H1 (cell line): ENCODE data around the gene CXCL5. TPM values are rescaled to one million over a fixed set of nuclear protein-coding genes. Genes with fewer than 3 reads are reported as not detected.

Experiments
- CTCF ChIA-PET: fragments of 300-600 bp; sonication (Branson Sonifier 250); formaldehyde crosslinking; loops from one replicate; lab custom pipeline; 2021; ENCODE audit not compliant: partially characterized antibody; lab: Charles Lee
- POLR2A ChIA-PET: fragments of 300-600 bp; sonication (Branson Sonifier 250); formaldehyde crosslinking; loops from one replicate; lab custom pipeline; 2021; ENCODE audit warnings: inconsistent platforms; ENCODE audit not compliant: partially characterized antibody; lab: Charles Lee
- DNase-seq, 2 experiments: peaks; one replicate each; pipeline versions ENCODE4 v3.0.0 to v3.0.0-alpha.2; 2010 to 2022; ENCODE audit warnings: low spot score in 2 of 2, low read depth in 1 of 2, mixed read lengths in 1 of 2
- FAIRE-seq: peaks from 2 replicates; lab custom pipeline; 2011; peaks lifted over from hg19 to GRCh38; lab: Jason Lieb, UNC
- H2AFZ ChIP-seq: 2 replicates; pipeline ENCODE4 v1.8.1; 2012; ENCODE audit warnings: low read length, inconsistent platforms
- H2AK5ac ChIP-seq: 2 replicates; pipeline ENCODE4 v1.6.1; 2013; ENCODE audit warnings: low read depth, low read length
- H2BK120ac ChIP-seq: replicated peaks from 2 replicates; pipeline ENCODE3; 2013; ENCODE audit warnings: low read depth, low read length, inconsistent platforms
- H2BK12ac ChIP-seq: 2 replicates; pipeline ENCODE4 v1.6.1; 2013; ENCODE audit warnings: low read depth, low read length
- H2BK15ac ChIP-seq: 2 replicates; pipeline ENCODE4 v1.6.1; 2013; ENCODE audit warnings: low read length
- H2BK20ac ChIP-seq: 2 replicates; pipeline ENCODE4 v1.6.1; 2013; ENCODE audit warnings: low read length
- H2BK5ac ChIP-seq: 2 replicates; pipeline ENCODE4 v1.6.1; 2013; ENCODE audit warnings: low read depth, low read length
- H3K14ac ChIP-seq: 2 replicates; pipeline ENCODE4 v1.6.1; 2013; ENCODE audit warnings: inconsistent platforms; ENCODE audit not compliant: insufficient read length
- H3K18ac ChIP-seq: 2 replicates; pipeline ENCODE4 v1.6.1; 2013; ENCODE audit warnings: low read length; ENCODE audit errors: extremely low read depth
- H3K23ac ChIP-seq: 2 replicates; pipeline ENCODE4 v1.6.1; 2013; ENCODE audit warnings: inconsistent platforms; ENCODE audit not compliant: insufficient read length
- H3K23me2 ChIP-seq: 2 replicates; pipeline ENCODE4 v1.6.1; 2013; ENCODE audit warnings: low read depth, low read length
- H3K27ac ChIP-seq: 2 replicates; pipeline ENCODE4 v1.6.1; 2011; ENCODE audit warnings: low read depth, low read length, inconsistent platforms
- H3K27me3 ChIP-seq, 4 experiments: replicated peaks in 1 of 4; 1 replicate in 1 of 4; 2 replicates in 3 of 4; pipeline versions ENCODE4 v1.6.1 to v1.8.1; 2011 to 2013; ENCODE audit warnings: low read length in 3 of 4, mild to moderate bottlenecking in 3 of 4, inconsistent platforms in 2 of 4, mixed read lengths in 2 of 4, moderate library complexity in 1 of 4; ENCODE audit not compliant: control insufficient read depth in 3 of 4, insufficient read depth in 3 of 4; ENCODE audit errors: extremely low read depth in 1 of 4
- H3K36me3 ChIP-seq, 4 experiments: 2 replicates each; pipeline versions ENCODE4 v1.6.1 to v1.8.1; 2011 to 2013; ENCODE audit warnings: mild to moderate bottlenecking in 4 of 4, low read length in 3 of 4, moderate library complexity in 2 of 4, control low read depth in 1 of 4, inconsistent platforms in 1 of 4; ENCODE audit not compliant: insufficient read depth in 4 of 4, control insufficient read depth in 2 of 4
- H3K4ac ChIP-seq: replicated peaks from 2 replicates; pipeline ENCODE3; 2013; ENCODE audit warnings: low read length, low read depth, mixed read lengths, inconsistent platforms; ENCODE audit not compliant: insufficient read length
- H3K4me1 ChIP-seq, 4 experiments: replicated peaks in 1 of 4; 1 replicate in 1 of 4; 2 replicates in 3 of 4; pipeline versions ENCODE4 v1.6.1 to v1.8.1; 2011 to 2013; ENCODE audit warnings: low read length in 3 of 4, inconsistent platforms in 2 of 4, mixed read lengths in 1 of 4; ENCODE audit not compliant: insufficient read depth in 4 of 4, control insufficient read depth in 3 of 4
- H3K4me2 ChIP-seq, 2 experiments: 2 replicates each; pipeline versions ENCODE4 v1.6.1 to v1.8.1; 2011 to 2013; ENCODE audit warnings: low read depth in 2 of 2, low read length in 2 of 2, control low read depth in 1 of 2, inconsistent platforms in 1 of 2, mild to moderate bottlenecking in 1 of 2; ENCODE audit not compliant: insufficient read depth in 1 of 2
- H3K4me3 ChIP-seq, 4 experiments: fragments of 200-600, 300-600 bp in 1 of 4; sonication (generic), shearing (Covaris generic), sonication (Bioruptor Twin) in 1 of 4; 2 replicates each; pipeline versions ENCODE4 v1.5.1 to v1.8.1; 2011 to 2016; ENCODE audit warnings: low read length in 4 of 4, low read depth in 3 of 4, control low read depth in 2 of 4, inconsistent platforms in 2 of 4, mild to moderate bottlenecking in 2 of 4, mixed read lengths in 1 of 4, moderate library complexity in 1 of 4; ENCODE audit not compliant: insufficient read depth in 2 of 4; ENCODE audit errors: extremely low read depth in 1 of 4
- H3K56ac ChIP-seq: replicated peaks from 2 replicates; pipeline ENCODE3; 2013; ENCODE audit warnings: low read depth, mild to moderate bottlenecking, mixed read lengths, low read length, inconsistent platforms; ENCODE audit not compliant: insufficient read length
- H3K79me1 ChIP-seq: 2 replicates; pipeline ENCODE4 v1.6.1; 2013; ENCODE audit warnings: low read depth, low read length, control low read depth
- H3K79me2 ChIP-seq, 2 experiments: 2 replicates each; pipeline versions ENCODE4 v1.6.1 to v1.8.1; 2012 to 2013; ENCODE audit warnings: low read length in 2 of 2, mild to moderate bottlenecking in 2 of 2, inconsistent platforms in 1 of 2; ENCODE audit not compliant: insufficient read depth in 2 of 2, control insufficient read depth in 1 of 2
- H3K9ac ChIP-seq, 4 experiments: replicated peaks in 1 of 4; 1 replicate in 1 of 4; 2 replicates in 3 of 4; pipeline versions ENCODE4 v1.6.1 to v1.8.1; 2011 to 2013; ENCODE audit warnings: low read depth in 3 of 4, low read length in 3 of 4, control low read depth in 2 of 4, mild to moderate bottlenecking in 2 of 4, moderate library complexity in 2 of 4, inconsistent platforms in 1 of 4; ENCODE audit errors: extremely low read depth in 1 of 4
- H3K9me3 ChIP-seq, 2 experiments: 2 replicates each; pipeline versions ENCODE4 v1.6.1 to v1.8.1; 2012 to 2013; ENCODE audit warnings: mild to moderate bottlenecking in 2 of 2, moderate library complexity in 2 of 2, control low read depth in 1 of 2, inconsistent platforms in 1 of 2, low read depth in 1 of 2, low read length in 1 of 2, mixed read lengths in 1 of 2; ENCODE audit not compliant: insufficient read depth in 2 of 2
- H4K20me1 ChIP-seq, 2 experiments: replicated peaks in 1 of 2; 2 replicates each; pipeline versions ENCODE3 to v1.8.1; 2011 to 2013; ENCODE audit warnings: inconsistent platforms in 2 of 2, low read length in 2 of 2, mild to moderate bottlenecking in 1 of 2; ENCODE audit not compliant: insufficient read depth in 2 of 2, control insufficient read depth in 1 of 2
- H4K5ac ChIP-seq: 2 replicates; pipeline ENCODE4 v1.6.1; 2013; ENCODE audit warnings: low read length, low read depth, mixed read lengths, inconsistent platforms; ENCODE audit not compliant: insufficient read length
- H4K8ac ChIP-seq: 2 replicates; pipeline ENCODE4 v1.8.0; 2013; ENCODE audit warnings: mild to moderate bottlenecking, moderate library complexity, low read length, inconsistent platforms; ENCODE audit not compliant: insufficient read depth; ENCODE audit errors: extremely low read depth
- H4K91ac ChIP-seq: replicated peaks from 2 replicates; pipeline ENCODE3; 2013; ENCODE audit warnings: low read length, mixed read lengths, inconsistent platforms; ENCODE audit not compliant: insufficient read length
- CHD1 ChIP-seq: IDR thresholded peaks from 2 replicates; pipeline ENCODE4 v1.6.1; 2012; ENCODE audit warnings: low read depth, low read length, improper control_type of control experiment
- FOSL1 ChIP-seq: IDR thresholded peaks from 2 replicates; pipeline ENCODE4 v1.6.1; 2011; ENCODE audit warnings: mild to moderate bottlenecking, low read depth, low read length, moderate library complexity; ENCODE audit not compliant: insufficient read depth
- GTF2F1 ChIP-seq: IDR thresholded peaks from 2 replicates; pipeline ENCODE4 v1.6.1; 2012; ENCODE audit warnings: low read depth, low read length, improper control_type of control experiment, borderline replicate concordance
- KDM1A ChIP-seq: fragments of 200-600, 300-600 bp; sonication (generic); IDR thresholded peaks from 2 replicates; pipeline ENCODE4 v1.7.1; 2016; ENCODE audit warnings: mild to moderate bottlenecking, low read length, borderline replicate concordance
- RXRA ChIP-seq: IDR thresholded peaks from 2 replicates; pipeline ENCODE4 v1.6.1; 2011; ENCODE audit warnings: low read depth, mild to moderate bottlenecking, low read length, moderate library complexity; ENCODE audit not compliant: insufficient read depth
- SP2 ChIP-seq: IDR thresholded peaks from 2 replicates; pipeline ENCODE4 v1.6.1; 2012; ENCODE audit warnings: mild to moderate bottlenecking, low read length, inconsistent platforms
- SRF ChIP-seq: IDR thresholded peaks from 2 replicates; pipeline ENCODE4 v1.6.1; 2011; ENCODE audit warnings: mild to moderate bottlenecking, low read depth, low read length, moderate library complexity
- YY1 ChIP-seq: IDR thresholded peaks from 2 replicates; pipeline ENCODE4 v1.6.1; 2011; ENCODE audit warnings: low read depth, mild to moderate bottlenecking, low read length
- WGBS, 2 experiments: shearing (Covaris generic) in 1 of 2; methylation state at CpG; one replicate each; pipeline versions ENCODE4 v1.1.6 to v1.1.7; 2013 to 2015; ENCODE audit warnings: low lambda C conversion rate in 2 of 2, mixed read lengths in 2 of 2, inconsistent platforms in 1 of 2, low coverage in 1 of 2, missing lambda C conversion rate in 1 of 2; ENCODE audit not compliant: insufficient replicate concordance in 2 of 2, insufficient coverage in 1 of 2, insufficient read length in 1 of 2; ENCODE audit errors: extremely low coverage in 1 of 2, missing lambda C conversion rate in 1 of 2; 5-methylcytosine and 5-hydroxymethylcytosine counted together
- polyA plus RNA-seq, 7 experiments: library from polyadenylated mRNA; depleted of rRNA in 3 of 7; stranded (reverse) in 5 of 7; unstranded in 2 of 7; fragments of >200 nt in 5 of 7; fragments of 200-250 nt in 2 of 7; gene quantifications; 1 replicate in 5 of 7; 2 replicates in 1 of 7; 4 replicates in 1 of 7; pipeline versions ENCODE4 v1.2.1 to v1.2.3, GENCODE V29; 2011 to 2013; ENCODE audit warnings: missing spikeins in 2 of 7, mixed read lengths in 2 of 7
- total RNA-seq: library from RNA; stranded (reverse); fragmentation: NEBNext Ultra II Directional; extraction: Animal tissue kit (Norgen Biotek cat#: 25700); gene quantifications from 2 replicates; pipeline ENCODE4 v1.2.1, GENCODE V29; 2021
- TF ChIP-seq, protein P1 (sequence below): IDR thresholded peaks from 2 replicates; pipeline ENCODE4 v1.6.1; 2012; ENCODE audit warnings: low read length, inconsistent platforms
- TF ChIP-seq, protein P2 (sequence below): IDR thresholded peaks from 2 replicates; pipeline ENCODE4 v1.6.1; 2012; ENCODE audit warnings: inconsistent platforms

CXCL5 gene
- total and polyA plus RNA-seq, 2 of the 8 experiments (the other 6 are each of a cell fraction or from before 2014, with no cell fraction given): 10.9 to 15.6 TPM

DNA sequence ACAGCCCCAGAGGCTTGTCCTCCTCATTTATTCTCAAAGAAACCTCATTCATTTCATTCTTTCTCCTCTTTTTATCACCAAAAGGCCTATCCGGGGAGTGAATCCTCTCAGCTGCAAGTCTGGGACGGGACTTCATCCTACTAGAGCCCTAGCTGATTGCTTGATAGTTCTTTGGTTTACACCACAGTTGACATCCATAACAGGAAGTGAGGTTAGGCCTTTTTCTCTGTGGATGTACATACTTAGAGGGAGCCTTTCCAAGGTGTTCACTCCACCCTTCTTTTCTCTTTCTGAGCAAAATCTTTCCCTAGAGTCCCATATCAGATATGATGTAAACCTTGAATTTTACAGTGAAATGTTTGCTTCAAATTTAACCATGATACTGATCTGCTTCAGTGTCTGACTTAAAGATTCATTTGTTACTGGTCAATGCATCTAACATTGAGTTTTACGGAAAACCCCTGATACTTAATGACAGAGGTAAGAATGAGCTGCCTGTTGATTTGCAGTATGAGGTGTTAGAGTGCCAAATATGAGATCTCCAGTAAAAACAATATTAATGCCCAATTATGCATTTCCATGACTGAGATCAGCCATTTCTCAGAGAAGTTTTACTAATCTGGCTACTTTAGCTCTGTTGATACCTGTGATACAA is 16.8 kb upstream of the CXCL5 start:
- H3K23ac ChIP-seq: no peak overlapping the region
- CTCF ChIA-PET: interaction anchor here (1.8 kb wide), 1 partner anchor 286 kb away, joined by 4 read pairs; no protein-coding TSS in a partner anchor
- H3K27ac ChIP-seq: no peak overlapping the region
- H3K36me3 ChIP-seq: no peaks in the 10 kb centered on the region; a peak in 1 of 8 replicates
- no peak overlapping the region for H2AK5ac ChIP-seq
- no peak overlapping the region for H4K91ac ChIP-seq
- H4K20me1 ChIP-seq: no peaks in the 10 kb centered on the region
- no peak overlapping the region for H3K4me2 ChIP-seq
- H3K4me1 ChIP-seq: no peaks in the 10 kb centered on the region
- no peak overlapping the region for H2BK12ac ChIP-seq
- no peak overlapping the region for H2BK120ac ChIP-seq
- no peak overlapping the region for H3K9ac ChIP-seq
- no peak overlapping the region for H2BK5ac ChIP-seq
- H2BK20ac ChIP-seq: no peak overlapping the region
- no peaks in the 10 kb centered on the region for H3K9me3 ChIP-seq
- H3K14ac ChIP-seq: no peak overlapping the region
- H2BK15ac ChIP-seq: no peak overlapping the region
- no peak overlapping the region for H3K56ac ChIP-seq
- WGBS, 2 experiments: 89% methylated on average over 3 of the region's 3 CpGs; no CpG with 5 or more reads in 1 of the 2 experiments
- DNase-seq (no peak), FAIRE-seq (no peak)
- POLR2A ChIA-PET: interaction anchor here (1.4 kb wide), 1 partner anchor 17 kb away, joined by 5 read pairs; the partner anchor contains the start of gene CXCL5
- no peaks in the 10 kb centered on the region for H3K79me1 ChIP-seq
- no peak overlapping the region for H4K8ac ChIP-seq
- no peak overlapping the region for H3K4ac ChIP-seq
- H3K27me3 ChIP-seq: no peaks in the 10 kb centered on the region
- no peak overlapping the region for H3K18ac ChIP-seq
- no peaks in the 10 kb centered on the region for H3K23me2 ChIP-seq
- H2AFZ ChIP-seq: no peak overlapping the region
- H3K79me2 ChIP-seq: no peaks in the 10 kb centered on the region
- TF ChIP-seq SRF (no peak), YY1 (no peak), KDM1A (no peak), FOSL1 (no peak), SP2 (no peak), RXRA (no peak), GTF2F1 (no peak), CHD1 (no peak)
- TF ChIP-seq, protein P1, sequence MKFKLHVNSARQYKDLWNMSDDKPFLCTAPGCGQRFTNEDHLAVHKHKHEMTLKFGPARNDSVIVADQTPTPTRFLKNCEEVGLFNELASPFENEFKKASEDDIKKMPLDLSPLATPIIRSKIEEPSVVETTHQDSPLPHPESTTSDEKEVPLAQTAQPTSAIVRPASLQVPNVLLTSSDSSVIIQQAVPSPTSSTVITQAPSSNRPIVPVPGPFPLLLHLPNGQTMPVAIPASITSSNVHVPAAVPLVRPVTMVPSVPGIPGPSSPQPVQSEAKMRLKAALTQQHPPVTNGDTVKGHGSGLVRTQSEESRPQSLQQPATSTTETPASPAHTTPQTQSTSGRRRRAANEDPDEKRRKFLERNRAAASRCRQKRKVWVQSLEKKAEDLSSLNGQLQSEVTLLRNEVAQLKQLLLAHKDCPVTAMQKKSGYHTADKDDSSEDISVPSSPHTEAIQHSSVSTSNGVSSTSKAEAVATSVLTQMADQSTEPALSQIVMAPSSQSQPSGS: no peak
- TF ChIP-seq, protein P2, sequence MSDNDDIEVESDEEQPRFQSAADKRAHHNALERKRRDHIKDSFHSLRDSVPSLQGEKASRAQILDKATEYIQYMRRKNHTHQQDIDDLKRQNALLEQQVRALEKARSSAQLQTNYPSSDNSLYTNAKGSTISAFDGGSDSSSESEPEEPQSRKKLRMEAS: no peak
- TF ChIP-seq, all 59 proteins: peak for 0
- Histone ChIP-seq H4K5ac (no peak overlapping the region), H3K4me3 (no peak overlapping the region)
